ENCODE data around the gene VPS39.

The VPS39 gene

DNA sequence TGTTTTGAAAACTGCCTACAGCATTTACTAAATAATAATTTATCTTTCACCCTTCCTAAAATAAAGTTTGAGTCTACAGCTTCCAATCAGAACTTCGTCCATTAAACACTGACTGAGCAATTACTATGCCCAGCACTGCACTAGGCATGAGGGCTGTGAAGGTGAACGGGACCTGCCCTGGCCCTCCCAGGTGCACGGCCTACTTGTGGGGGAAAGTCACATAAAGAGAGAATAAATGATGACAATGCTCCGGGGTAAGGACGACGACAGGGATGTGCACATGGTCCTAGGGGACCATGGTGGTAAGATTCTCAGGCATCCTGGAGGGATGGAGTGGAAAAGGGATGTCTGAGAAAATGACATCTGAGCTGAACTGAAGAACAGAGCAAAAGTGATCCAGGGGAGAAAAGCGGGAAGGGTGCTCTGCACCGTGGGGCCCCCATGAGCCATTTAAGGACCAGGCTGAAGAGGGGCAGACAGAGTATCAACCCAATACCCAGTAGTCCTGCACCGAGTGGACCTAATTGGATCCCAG lies 63.2 kb downstream of the VPS39 start:
- DNase-seq (ENCODE audit: low read depth) = no peak

DNA sequence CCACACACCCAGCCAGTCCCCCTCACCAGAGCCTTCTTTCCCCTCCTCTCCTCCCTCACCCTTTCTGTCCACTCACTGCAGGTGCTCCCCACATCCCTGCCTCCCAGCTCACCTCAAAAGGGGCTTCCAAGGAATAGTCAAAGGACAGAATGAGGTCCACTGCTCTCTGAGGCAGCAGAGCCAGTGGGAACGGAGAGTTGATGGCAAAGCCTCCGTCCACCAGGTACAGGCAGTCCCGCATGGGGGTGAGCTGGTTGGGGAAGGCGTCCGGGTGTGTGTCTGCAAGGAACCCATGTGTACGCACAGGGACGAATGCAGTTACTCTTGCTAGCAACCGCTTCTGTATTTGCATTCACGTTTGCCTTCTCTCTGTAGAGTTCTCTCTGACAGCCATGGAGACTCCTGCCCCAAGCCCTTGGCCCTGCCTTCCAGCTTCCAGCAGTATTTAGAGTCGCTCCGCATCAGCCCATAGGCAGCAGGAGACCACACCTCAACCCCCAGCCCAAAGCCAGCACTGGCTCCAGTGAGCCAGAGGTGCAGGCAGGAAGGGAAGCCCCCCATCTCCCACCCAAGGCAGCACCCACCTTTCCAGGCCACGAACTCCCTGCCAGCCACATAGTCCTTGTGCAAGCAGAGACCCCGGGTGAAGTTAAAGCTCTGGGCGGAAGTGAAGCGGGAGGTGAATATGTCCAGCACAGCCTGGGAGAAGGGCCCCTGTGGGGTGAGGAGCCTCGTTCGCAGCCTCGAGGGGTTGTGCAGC lies 64.1 kb downstream of the VPS39 start:
- no peak for DNase-seq (ENCODE audit: low read depth)

DNA sequence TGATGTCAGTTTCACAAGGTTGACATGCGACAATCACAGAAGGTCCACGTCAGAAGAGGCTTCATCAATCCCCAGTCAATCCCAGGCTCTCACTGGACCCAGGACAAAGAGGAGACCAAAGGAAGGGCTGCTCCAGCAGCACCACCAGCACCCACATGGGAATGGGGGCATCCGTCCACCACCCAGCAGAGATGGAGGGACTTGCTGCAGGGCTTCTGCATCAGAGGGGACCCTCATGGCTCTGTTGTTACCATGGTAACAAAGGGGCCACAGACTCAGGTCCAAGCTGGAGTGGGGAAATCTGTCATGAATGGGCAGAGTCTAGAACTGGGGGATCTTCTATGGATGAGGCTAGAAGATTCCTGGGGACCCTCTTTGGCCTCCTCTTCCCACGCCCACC lies 64.7 kb downstream of the VPS39 start:
- DNase-seq (ENCODE audit: low read depth) = no peak

DNA sequence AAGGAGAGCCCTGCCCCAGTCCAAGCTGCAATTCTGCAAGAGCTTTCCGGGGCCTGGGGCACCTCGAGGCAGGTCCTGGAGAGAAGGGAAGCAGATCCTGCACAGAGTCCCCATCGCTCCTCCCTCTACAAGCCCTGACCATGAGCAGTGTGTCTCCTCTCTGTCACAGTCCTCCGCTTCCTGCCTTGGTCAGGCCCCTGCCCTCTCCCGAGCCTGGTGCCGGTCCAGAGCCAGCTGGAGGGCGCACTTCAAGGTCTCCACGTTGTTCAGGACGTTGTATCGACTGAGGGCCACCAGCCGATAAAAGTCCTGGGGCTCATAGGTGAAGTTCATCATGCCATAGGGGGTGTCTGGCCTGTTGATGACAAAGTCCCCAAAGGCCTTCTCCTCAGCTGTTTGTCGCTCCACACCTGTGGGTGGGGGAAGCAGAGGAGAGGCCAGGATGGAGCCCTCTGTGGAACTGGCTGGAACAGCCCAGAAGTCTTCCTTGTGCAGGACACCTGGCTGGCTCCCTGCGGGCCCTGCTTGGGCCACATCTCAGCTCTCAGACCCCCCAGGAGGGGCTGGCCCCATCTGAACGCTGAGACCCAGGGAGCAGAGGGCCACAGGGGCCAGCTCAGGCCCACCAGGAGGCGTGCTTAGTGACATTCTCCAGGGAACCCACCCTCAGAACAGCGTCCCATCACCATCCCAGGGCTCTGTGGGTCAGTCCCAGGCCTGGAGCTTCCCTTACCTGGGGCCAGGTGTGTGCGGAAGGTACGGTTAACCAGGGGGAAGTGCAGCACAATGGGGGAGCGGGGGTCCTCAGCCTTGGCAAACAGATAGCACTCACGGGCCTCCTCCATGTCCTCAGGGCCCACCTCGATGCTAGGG lies 66.1 kb downstream of the VPS39 start:
- no peak for DNase-seq (ENCODE audit: low read depth)

DNA sequence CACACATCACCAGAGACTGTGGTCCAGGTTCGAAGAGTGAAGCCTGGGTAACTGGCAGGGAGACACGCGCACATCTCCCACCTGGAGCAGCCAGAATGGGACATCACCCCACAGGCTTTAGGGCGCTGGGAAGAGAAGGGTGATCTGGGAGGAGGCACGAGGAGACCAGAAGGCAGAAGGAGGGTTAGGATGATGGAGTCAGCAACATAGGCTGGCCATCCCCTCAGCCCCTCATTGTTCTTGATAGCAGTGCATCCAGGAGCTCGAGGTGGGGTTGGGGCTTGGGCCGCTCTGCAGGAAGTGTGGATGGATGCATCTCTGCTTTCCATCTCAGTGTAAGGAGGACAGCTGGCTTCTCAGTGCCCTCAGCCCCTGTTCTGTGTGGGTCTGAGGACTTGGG lies 66.9 kb downstream of the VPS39 start:
- DNase-seq (ENCODE audit: low read depth) = no peak

DNA sequence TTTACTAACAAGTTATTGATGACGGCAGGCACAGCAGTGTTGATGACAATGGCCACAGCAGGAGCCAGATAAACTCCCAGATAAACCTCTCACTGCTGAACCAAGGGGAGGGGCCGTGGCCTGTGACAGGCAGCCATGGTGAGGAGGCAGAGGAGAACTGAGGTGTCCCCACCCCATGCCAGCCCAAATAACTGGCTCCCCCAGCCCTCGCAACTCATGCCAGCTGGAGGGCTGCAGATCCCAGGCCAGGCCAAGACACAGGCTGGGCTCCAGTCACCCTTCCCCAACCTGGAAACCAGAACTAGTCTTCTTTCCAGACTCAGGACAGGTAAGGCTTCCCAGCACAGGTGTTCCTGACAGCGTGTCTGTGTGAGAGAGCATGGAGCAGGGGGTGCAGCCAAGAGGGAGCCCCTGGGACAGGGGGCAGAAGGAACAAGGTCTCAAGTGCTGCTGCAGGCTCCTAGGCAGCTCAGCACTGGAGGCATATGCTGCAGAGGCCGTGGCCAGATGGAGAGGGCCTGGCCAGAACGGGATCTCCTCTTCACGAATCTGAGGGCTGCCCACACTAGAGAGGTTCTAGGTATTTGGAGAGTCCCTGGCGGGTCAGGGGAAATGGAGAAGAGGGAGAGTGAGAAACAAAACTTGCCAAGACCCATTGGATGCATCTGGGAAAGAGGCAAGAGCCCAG lies 67.6 kb downstream of the VPS39 start:
- no peak for DNase-seq (ENCODE audit: low read depth)

DNA sequence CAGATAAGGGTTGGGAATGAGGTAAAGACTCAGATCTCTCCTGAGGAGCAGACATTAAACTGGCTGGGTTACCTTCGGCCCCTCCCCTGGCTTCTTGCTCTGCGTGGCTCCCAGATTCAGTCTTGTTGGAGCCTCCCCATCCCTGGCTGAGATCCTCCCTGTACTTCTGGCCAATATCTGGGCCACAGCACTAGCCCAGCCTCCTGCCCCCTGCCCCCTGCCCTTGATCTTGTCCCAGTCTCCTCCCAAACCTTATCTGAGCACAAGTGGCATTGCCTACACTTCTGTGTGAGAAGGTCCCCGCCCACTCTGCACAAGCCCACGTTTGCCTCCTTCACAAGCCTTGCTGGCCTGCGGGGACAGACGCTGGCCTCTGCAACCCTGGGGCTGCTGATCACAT lies 68.5 kb downstream of the VPS39 start:
- DNase-seq (ENCODE audit: low read depth) = no peak

DNA sequence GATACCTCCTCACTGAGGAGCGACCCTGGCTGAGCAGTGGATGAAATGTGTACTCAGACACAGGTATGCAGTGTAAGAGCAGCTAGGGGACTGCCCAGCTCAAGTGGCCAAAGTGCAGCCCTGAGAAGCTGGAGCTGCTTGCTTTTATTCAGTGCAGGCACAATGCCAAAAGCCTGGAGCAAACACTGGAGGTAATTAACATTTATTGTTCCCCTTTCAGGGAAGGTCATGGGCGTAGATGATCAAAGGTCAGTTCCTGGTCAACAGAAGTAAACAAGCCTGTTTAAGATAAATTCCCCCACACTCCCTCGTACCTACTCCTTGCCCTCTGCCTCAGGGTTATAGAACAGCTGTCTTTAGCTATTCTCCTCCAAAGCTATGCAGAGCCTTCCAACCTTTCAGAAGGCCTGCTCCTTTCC lies 69.1 kb downstream of the VPS39 start:
- no peak for DNase-seq (ENCODE audit: low read depth)

DNA sequence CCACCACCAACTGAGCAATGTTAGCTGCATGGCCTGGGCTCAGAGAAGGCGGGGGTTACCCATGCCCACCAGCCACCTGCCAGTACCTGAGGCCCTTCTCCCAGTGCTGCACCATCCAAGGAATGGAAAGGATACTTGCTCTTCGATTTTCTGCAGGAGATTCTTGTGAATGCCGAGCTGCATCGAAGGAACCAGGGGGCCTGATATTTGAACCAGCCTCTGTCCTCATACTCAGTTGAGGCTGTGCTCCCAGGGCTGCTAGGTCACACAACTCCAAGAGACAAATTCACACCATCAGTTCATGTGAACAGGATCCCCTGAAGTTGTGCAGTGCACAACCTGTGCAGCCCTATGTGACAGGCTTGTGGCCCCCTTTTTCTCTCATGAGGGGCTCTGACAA lies 69.7 kb downstream of the VPS39 start:
- no peak for DNase-seq (ENCODE audit: low read depth)

DNA sequence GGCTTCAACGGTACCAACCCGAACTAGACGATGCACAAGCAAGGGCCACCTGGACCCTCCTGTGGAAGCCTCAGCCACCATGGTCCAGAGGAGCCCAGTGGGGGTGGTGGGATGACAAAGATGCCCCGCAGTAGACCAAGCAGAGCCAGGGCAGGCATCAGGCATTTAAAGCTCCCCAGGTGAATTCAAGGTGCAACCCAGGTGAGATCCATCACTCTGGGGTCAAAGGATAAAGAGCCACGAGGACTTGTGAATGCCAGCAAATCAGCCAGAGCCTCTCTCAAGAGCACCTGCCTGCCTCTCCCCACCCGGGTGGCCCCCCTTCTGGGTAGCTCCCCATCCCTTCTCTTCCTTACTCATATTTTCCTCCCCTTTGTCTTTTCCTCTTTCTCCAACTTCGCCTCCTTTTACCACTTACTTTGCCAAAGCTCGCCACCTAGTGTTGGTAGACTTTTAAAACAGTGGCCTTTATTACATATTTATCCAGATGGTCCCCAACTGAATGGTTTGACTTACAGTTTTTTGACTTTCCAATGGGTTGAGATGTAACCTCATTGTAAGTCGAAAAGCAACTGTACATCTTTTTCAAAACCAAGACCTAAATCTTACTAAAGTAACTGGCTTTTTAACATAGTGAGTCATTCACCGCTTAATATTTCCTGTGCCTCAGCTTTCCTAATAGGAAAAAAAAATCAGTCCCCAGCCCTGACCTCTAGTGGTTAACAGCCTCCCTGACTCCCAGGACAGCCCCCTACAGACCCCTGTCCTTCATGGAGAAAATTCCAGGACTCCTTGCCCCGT lies 70.4 kb downstream of the VPS39 start:
- DNase-seq (ENCODE audit: low read depth) = peak; percentile 51

DNA sequence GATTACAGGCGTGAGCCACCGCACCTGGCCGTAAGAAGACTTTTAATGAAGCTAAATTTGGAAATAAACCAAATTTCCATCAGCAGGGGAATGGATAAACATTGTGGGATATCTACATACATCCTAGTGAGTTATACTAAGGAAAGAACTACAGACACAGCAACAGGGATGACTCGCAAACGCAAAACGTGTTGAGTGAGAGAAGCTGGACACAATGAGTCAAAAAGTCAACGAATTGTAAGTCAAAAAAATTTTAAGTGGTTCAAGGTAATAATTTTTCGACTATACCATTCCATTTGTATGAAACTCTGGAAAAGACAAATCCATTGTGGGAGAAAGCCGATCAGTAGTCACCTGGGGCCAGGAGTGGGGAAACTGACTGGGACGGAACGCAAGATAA lies 71.6 kb downstream of the VPS39 start:
- no peak for DNase-seq (ENCODE audit: low read depth)

DNA sequence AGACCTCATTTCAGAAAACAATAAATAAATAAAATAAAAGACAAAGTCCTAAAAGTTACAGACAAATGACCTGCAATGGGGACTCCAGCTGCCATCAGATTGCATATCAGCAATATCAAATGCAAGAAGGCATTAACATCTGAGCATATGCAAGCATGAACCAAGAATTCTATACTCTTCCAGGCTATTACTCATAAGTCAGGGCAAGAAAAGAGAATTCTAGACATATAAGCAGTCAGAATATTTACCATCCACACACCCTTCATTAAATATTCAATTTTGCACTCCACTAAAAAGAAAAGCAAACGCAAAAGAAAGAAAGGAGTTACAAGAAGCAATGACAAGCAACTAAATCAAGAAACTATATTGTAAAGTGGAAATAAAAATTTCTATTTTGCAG lies 72.8 kb downstream of the VPS39 start:
- DNase-seq (ENCODE audit: low read depth) = no peak

DNA sequence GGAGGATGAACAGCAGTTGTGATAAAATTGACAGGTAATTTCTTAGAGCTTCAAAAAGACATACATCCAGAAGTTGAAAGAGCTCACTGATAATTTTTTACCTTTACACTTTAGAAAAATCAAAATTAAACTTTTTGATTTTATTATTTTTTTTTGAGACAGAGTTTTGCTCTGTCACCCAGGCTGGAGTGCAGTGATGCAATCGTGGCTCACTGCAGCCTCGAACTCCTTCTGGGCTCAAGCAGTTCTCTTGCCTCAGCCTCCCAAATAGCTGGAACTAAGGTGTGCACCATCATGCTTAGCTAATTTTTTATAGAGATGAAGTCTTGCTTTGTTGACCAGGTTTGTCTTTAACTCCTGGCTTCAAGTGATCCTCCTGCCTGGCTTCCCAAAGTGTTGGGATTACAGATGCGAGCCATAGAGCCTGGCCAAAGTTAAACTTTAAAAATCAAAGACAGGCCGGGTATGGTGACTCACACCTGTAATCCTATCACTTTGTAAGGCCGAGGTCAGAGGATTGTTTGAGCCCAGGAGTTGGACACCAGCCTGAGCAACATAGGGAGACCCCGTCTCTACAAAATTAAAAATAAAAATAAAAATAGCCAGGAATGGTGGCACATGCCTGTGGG lies 73.4 kb downstream of the VPS39 start:
- DNase-seq (ENCODE audit: low read depth) = no peak

DNA sequence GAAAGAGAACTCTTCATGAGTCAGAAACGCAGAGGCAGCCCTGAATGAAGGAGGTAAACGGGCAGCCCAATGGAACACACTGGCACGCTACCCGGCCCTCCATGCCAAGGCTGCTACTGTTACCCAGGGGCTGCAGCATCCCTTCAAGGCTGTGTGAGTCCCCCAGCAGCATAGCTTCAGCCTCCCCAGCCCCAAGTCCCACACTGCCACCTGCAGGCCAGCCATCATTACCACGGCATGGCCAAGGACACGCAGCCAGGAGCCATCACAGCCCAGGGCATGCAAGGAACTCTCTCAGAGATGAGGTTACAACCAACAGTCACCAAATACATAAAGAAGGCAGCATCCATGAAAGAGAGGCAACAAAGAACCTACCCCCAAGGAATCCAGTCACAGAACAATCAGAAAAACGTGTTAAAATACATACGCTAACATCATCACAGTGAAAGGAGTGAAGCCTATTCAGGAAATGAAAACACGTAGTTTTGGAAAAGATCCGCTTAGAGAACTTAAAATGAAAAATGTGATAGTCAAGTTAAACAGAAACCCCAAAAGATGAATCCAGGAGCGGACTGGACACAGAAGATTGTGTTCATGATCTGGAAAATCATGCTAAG lies 74.1 kb downstream of the VPS39 start:
- peak; percentile 38 for DNase-seq (ENCODE audit: low read depth)

DNA sequence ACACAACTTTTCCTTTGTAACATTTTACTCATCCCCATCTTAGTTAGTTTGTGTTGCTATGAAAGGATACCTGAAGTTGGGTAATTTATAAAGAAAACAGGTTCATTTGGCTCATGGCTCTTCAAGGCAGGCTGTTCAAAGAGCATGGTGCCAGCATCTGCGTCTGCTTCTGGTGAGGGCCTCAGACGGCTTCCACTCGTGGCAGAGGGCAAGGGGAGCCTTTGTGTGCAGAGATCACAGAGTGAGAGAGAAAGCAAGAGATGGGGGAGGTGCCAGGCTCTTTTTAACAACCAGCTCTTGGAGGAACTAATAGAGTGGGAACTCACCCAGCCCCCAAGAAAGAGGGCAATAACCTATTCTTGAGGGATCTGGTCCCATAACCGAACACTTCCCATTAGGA lies 74.7 kb downstream of the VPS39 start:
- no peak for DNase-seq (ENCODE audit: low read depth)

DNA sequence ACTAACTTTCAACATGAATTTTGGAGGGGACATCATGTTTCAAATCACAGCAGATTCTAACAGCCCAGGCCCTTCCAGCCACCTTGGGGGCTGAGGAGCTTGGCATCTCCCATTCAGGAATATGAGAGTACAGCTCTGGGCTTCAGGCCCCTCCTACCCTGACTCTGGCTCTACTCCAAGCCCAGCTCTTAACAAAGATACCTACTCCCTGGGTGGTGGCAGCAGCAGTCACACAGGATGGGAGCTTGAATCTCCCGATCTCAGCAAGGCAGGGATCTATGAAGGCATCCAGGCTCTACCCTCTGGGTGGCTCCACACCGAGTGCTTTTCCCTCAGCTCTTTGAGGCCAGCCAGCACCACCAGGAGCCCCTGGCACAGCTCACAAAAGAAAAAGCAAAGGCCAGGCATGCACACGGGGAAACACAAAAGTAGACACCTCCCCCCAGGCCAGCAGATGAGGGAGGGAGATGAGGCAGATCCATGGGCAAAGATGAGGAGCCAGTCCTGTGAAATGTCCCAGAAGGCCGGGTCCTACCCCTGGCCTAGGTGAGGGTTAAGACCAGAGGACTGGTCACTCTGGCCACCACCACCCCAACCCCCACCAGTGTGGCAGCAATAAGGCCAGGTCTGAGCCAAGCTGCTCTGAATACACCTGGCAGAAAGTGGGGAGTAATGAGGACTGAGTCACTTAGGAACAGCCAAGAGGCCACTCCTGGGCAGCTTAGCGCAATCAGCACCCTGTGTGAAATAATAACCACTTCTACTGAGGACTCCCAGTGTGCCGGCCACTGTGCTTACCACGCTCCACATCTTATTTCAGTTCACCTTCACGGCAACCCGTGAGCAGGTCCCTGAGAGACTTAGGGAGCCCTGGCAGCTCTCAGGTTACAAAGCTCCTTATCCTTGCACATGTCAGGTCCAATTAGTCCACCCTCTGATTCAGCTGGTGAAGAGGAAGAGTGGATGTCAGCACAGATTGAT lies 76.0 kb downstream of the VPS39 start:
- no peak for DNase-seq (ENCODE audit: low read depth)

DNA sequence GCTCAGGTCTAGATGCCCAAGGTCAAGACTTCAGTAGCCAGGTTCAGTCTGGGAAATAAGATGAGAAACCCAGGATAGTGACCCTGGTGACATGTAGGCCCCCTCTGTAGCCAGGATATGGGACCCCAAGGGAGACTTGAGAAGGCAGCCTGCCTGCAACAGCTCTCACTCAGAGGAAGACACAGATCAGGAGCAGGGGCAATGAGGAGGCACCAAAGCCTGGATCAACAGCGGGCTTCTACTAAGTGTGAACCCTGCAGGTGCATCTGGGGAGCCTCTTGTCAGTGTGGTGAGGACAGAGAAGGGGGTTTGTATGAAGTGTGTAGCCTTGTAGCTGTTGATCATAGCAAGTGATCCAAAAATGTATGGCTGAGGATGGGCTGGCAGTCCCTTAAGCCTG lies 77.1 kb downstream of the VPS39 start:
- DNase-seq (ENCODE audit: low read depth) = no peak

DNA sequence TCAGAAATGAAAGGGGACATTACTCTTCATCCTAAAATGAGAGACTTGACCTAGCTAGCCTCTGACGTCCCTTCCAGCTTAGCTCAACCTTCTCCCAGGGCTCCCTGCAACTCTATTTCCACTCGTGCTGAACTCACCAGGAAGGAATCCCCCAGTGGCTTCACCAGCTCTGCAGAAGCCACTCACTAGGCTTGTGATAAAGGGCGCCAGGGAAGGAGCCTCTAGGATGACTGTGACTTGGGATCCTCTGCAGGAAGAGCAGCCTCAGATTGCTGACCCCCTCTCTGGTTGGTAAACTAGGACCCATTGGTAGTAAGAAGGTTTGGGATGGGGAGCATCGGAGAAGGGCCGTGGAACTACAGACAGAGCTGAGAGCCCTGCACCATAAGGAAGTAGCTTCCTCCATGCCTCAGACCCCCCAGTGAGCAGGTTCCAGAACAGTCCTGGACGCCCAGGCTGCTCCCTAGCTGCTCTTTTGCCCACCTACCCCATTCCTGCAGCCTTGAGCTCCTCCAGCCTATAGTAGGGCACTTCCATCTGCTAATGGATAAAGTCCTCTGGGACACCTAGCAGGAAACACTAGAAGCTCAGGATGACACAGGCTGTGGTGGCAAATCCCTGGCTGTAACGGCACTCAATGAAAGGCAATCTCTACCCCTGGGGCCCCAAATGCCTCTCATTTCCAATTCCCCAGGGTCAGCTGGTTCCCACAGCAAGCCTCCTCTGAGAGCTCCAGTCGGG lies 77.7 kb downstream of the VPS39 start:
- no peak for DNase-seq (ENCODE audit: low read depth)

DNA sequence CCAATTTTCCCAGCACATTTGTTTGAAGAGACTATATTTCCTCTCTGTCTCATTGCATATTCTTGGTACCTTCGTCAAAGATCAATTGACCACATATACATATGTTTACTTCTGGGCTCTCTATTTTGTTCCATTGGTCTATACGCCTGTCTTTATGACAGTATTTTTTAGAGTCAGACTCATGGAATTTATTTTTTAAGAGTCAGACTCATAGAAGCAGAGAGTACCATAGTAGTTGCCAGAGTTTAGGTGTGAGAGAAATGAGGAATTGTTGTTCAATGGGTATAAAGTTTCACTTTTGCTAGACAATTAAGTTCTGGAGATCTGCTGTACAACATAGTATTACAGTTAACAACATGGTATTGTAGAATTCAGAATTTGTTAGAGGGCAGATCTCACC lies 78.7 kb downstream of the VPS39 start:
- no peak for DNase-seq (ENCODE audit: low read depth)
